Progenitor cell of endocrine pancreas (in vitro differentiated cells): ENCODE data around the gene DIP2A. TPM values are rescaled to one million over a fixed set of nuclear protein-coding genes. Genes with fewer than 3 reads are reported as not detected.
A peak's percentile ranks its signal among the peaks of the same experiment; 100 is the strongest.

Source experiments
- DNase-seq: peaks from one replicate; pipeline ENCODE4 v3.0.0; 2021; ENCODE audit warnings: low spot score; ENCODE audit not compliant: unreplicated experiment
- H3K27ac Mint-ChIP-seq: 2 replicates; pipeline ENCODE4 v1.8.0; 2021; ENCODE audit warnings: mild to moderate bottlenecking, moderate library complexity, mixed read lengths
- H3K27me3 Mint-ChIP-seq: 2 replicates; pipeline ENCODE4 v1.8.0; 2021; ENCODE audit warnings: mixed read lengths
- H3K36me3 Mint-ChIP-seq: 2 replicates; pipeline ENCODE4 v1.8.0; 2022; ENCODE audit warnings: mixed read lengths; ENCODE audit not compliant: insufficient read depth
- H3K4me1 Mint-ChIP-seq: 2 replicates; pipeline ENCODE4 v1.8.0; 2021; ENCODE audit warnings: low read depth, mixed read lengths
- H3K4me3 Mint-ChIP-seq: 2 replicates; pipeline ENCODE4 v1.8.0; 2021; ENCODE audit warnings: low read depth, mild to moderate bottlenecking, moderate library complexity, mixed read lengths
- H3K9me3 Mint-ChIP-seq: 2 replicates; pipeline ENCODE4 v1.8.0; 2021; ENCODE audit warnings: low read depth, mixed read lengths
- CTCF ChIP-seq: fragments of 200-600 bp; sonication (generic); IDR thresholded peaks from one replicate; pipeline ENCODE4 v1.5.0; 2021; ENCODE audit warnings: antibody characterized with exemption, mild to moderate bottlenecking; ENCODE audit not compliant: unreplicated experiment
- total RNA-seq: library from RNA; stranded (reverse); gene quantifications from 2 replicates; pipeline ENCODE4 v1.2.1, GENCODE V29; 2021

Gene DIP2A
- total RNA-seq, 1 donor from 2014 or later, result 70.2 TPM

GRCh38 chr21:46555225-46555617, 96.5 kb downstream of the DIP2A start:
- no peaks in the 10 kb centered on the region for H3K27me3 Mint-ChIP-seq
- no peaks in the 10 kb centered on the region for H3K9me3 Mint-ChIP-seq
- peaks cover 3% of the 10 kb centered on the region for H3K4me1 Mint-ChIP-seq
- H3K4me3 Mint-ChIP-seq, result no peak overlapping the region
- TF ChIP-seq CTCF, result no peak
- no peak overlapping the region for H3K27ac Mint-ChIP-seq
- peaks cover 16% of the 10 kb centered on the region for H3K36me3 Mint-ChIP-seq
- DNase-seq, result no peak

GRCh38 chr21:46555678-46556077, 97.0 kb downstream of the DIP2A start:
- Mint-ChIP-seq H3K4me3 (no peak overlapping the region), H3K27me3 (no peaks in the 10 kb centered on the region), H3K27ac (no peak overlapping the region), H3K36me3 (peaks cover 15% of the 10 kb centered on the region), H3K9me3 (no peaks in the 10 kb centered on the region), H3K4me1 (peaks cover 3% of the 10 kb centered on the region)
- no peak for TF ChIP-seq CTCF
- DNase-seq, result no peak

GRCh38 chr21:46556802-46557201, 98.1 kb downstream of the DIP2A start:
- Mint-ChIP-seq H3K4me1 (peaks cover 3% of the 10 kb centered on the region), H3K27ac (no peak overlapping the region), H3K4me3 (no peak overlapping the region), H3K27me3 (no peaks in the 10 kb centered on the region), H3K36me3 (peaks cover 15% of the 10 kb centered on the region), H3K9me3 (no peaks in the 10 kb centered on the region)
- no peak for TF ChIP-seq CTCF
- DNase-seq, result no peak

GRCh38 chr21:46557469-46557868, 98.8 kb downstream of the DIP2A start:
- H3K27me3 Mint-ChIP-seq, result no peaks in the 10 kb centered on the region
- no peak for TF ChIP-seq CTCF
- DNase-seq, result peak; percentile 3
- H3K27ac Mint-ChIP-seq, result no peak overlapping the region
- H3K9me3 Mint-ChIP-seq, result no peaks in the 10 kb centered on the region
- peaks cover 3% of the 10 kb centered on the region for H3K4me1 Mint-ChIP-seq
- no peak overlapping the region for H3K4me3 Mint-ChIP-seq
- peaks cover 16% of the 10 kb centered on the region for H3K36me3 Mint-ChIP-seq

GRCh38 chr21:46557919-46558392, 99.3 kb downstream of the DIP2A start:
- H3K36me3 Mint-ChIP-seq, result peaks cover 19% of the 10 kb centered on the region
- no peaks in the 10 kb centered on the region for H3K9me3 Mint-ChIP-seq
- H3K27ac Mint-ChIP-seq, result no peak overlapping the region
- H3K4me3 Mint-ChIP-seq, result no peak overlapping the region
- no peaks in the 10 kb centered on the region for H3K27me3 Mint-ChIP-seq
- no peak for DNase-seq
- peaks cover 3% of the 10 kb centered on the region for H3K4me1 Mint-ChIP-seq
- no peak for TF ChIP-seq CTCF
